ENCODE results near the gene PCDH1. TPM values are rescaled to one million over a fixed set of nuclear protein-coding genes. Genes with fewer than 3 reads are reported as not detected.
A peak's percentile ranks its signal among the peaks of the same experiment; 100 is the strongest.

PCDH1 gene
- total RNA-seq, 4 donors from 2014 or later, result 92.5 to 217 (median 164) TPM

- in situ Hi-C loops (cut with MboI; ENCODE audit: low pct_ligation_motif_present in 1 of 4, low pct_unique_long_range_greater_than_20kb in 1 of 4, low sequenced_read_pairs in 3 of 4), result no loop called here
- H3K4me1 ChIP-seq, result peaks cover 12 to 67% (median 41%) of the 10 kb centered on the region in 4 donors
- intact Hi-C loops (cut with DNase I; ENCODE audit: low total_unique reads), result no loop called here
- 22 to 42% methylated on average over 3 to 14 of the region's 14 CpGs for WGBS, 2 donors (ENCODE audit: low coverage in 1 of 2)
- peak overlapping the region; percentile 82 to 87 (median 86) for H3K27ac ChIP-seq
- DNase-seq, result peak; percentile 90
- no peaks in the 10 kb centered on the region for H3K9me3 ChIP-seq
- peak overlapping the region in 1 of 4 donors; percentile 1 for H3K4me3 ChIP-seq
- TF ChIP-seq CTCF (IDR thresholded peaks at IDR 0.05) (no peak), EP300 (IDR thresholded peaks at IDR 0.05; ENCODE audit: low read depth) (no peak), POLR2A (IDR thresholded peaks at IDR 0.05) (peak; percentile 79), POLR2AphosphoS5 (IDR thresholded peaks at IDR 0.05) (peak in 2 of 3 donors; percentile 80 to 86)
- no peaks in the 10 kb centered on the region for H3K27me3 ChIP-seq
- H3K36me3 ChIP-seq, result no peaks in the 10 kb centered on the region
Observed at GRCh38 chr5:141841378-141842180, 36.6 kb downstream of the PCDH1 start.

DNA sequence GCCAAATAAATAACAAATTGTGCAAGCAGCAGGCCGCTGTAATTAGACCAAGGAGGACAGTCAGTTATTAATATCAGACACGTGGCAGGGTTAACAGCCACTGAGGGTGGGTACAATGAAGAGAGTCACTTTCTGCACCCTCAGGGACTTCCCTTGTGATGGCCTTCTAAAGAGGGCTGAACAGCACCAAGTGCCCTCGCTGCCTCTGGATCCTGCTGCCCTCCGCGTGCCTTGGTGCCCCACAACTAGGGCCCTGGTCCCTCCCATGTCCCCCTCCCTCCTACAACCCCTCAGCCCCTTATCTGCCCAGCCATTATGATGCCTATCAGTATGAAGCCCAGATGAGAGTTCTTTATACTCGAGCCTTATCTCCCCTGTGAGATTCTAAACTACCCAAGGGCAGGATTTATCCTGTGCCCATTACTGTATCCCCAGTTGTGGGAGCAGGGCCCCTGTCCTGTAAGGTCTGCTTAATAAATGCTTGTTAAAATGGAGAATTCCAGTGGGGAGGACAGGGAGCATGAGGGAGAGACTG is 37.3 kb downstream of the PCDH1 start:
- in situ Hi-C loops (cut with MboI; ENCODE audit: low pct_ligation_motif_present in 1 of 4, low pct_unique_long_range_greater_than_20kb in 1 of 4, low sequenced_read_pairs in 3 of 4), result no loop called here
- H3K4me1 ChIP-seq, result peaks cover 12 to 70% (median 37%) of the 10 kb centered on the region in 4 donors
- intact Hi-C loops (cut with DNase I; ENCODE audit: low total_unique reads), result no loop called here
- H3K27me3 ChIP-seq, result no peaks in the 10 kb centered on the region
- no peak for DNase-seq
- peak overlapping the region; percentile 82 to 87 (median 86) for H3K27ac ChIP-seq
- 68 to 100% methylated on average over 1 to 6 of the region's 6 CpGs for WGBS, 2 donors (ENCODE audit: low coverage in 1 of 2)
- no peaks in the 10 kb centered on the region for H3K36me3 ChIP-seq
- no peak for TF ChIP-seq EP300 (IDR thresholded peaks at IDR 0.05; ENCODE audit: low read depth)
- TF ChIP-seq CTCF (IDR thresholded peaks at IDR 0.05), result no peak
- TF ChIP-seq POLR2AphosphoS5 (IDR thresholded peaks at IDR 0.05), result no peak
- no peak for TF ChIP-seq POLR2A (IDR thresholded peaks at IDR 0.05)
- no peaks in the 10 kb centered on the region for H3K9me3 ChIP-seq
- peak overlapping the region in 1 of 4 donors; percentile 1 for H3K4me3 ChIP-seq

DNA sequence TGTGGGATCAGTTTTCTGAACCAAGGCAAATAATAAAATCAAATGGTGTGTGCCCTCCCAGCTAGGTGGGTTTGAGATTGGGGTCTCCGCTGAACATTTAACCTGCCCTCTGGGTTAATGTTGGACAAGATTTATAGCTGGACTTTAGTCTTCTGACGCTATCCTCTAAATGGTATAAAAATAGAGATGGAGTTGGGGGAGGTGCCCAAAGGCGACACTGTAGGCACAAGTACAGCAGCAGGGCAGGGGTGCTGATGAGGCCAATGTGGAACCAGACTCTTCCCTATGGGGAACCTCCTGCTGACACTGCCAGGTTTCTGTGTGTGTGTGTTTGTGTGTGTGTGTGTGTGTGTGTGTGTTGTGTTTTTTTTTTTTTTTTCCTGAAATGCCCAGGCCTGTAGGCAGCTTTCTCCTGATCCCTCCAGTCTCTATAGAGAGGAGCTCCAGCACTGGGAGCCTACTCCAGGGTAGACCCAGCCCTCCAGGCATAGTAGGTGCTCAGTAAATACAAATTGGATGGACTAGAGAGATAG is 37.9 kb downstream of the PCDH1 start:
- intact Hi-C loops (cut with DNase I; ENCODE audit: low total_unique reads), result no loop called here
- peak overlapping the region; percentile 82 to 87 (median 86) for H3K27ac ChIP-seq
- peaks cover 11 to 65% (median 33%) of the 10 kb centered on the region in 4 donors for H3K4me1 ChIP-seq
- DNase-seq, result peak; percentile 72
- no peaks in the 10 kb centered on the region for H3K36me3 ChIP-seq
- no peaks in the 10 kb centered on the region for H3K27me3 ChIP-seq
- 40 to 47% methylated on average over 1 to 3 of the region's 3 CpGs for WGBS, 2 donors (ENCODE audit: low coverage in 1 of 2)
- in situ Hi-C loops (cut with MboI; ENCODE audit: low pct_ligation_motif_present in 1 of 4, low pct_unique_long_range_greater_than_20kb in 1 of 4, low sequenced_read_pairs in 3 of 4), result no loop called here
- peak; percentile 89 for TF ChIP-seq POLR2A (IDR thresholded peaks at IDR 0.05)
- no peak for TF ChIP-seq EP300 (IDR thresholded peaks at IDR 0.05; ENCODE audit: low read depth)
- TF ChIP-seq POLR2AphosphoS5 (IDR thresholded peaks at IDR 0.05), result peak; percentile 68 to 93 (median 92)
- H3K4me3 ChIP-seq, result no peak overlapping the region
- H3K9me3 ChIP-seq, result no peaks in the 10 kb centered on the region

GRCh38 chr5:141839015-141839513 is 39.1 kb downstream of the PCDH1 start:
- Histone ChIP-seq H3K4me3 (no peak overlapping the region), H3K4me1 (peaks cover 9 to 52% (median 26%) of the 10 kb centered on the region in 4 donors), H3K27me3 (no peaks in the 10 kb centered on the region), H3K36me3 (no peaks in the 10 kb centered on the region), H3K9me3 (no peaks in the 10 kb centered on the region), H3K27ac (peak overlapping the region in 1 of 4 donors; percentile 6)
- in situ Hi-C loops (cut with MboI; ENCODE audit: low pct_ligation_motif_present in 1 of 4, low pct_unique_long_range_greater_than_20kb in 1 of 4, low sequenced_read_pairs in 3 of 4) (no loop called here), intact Hi-C loops (cut with DNase I; ENCODE audit: low total_unique reads) (no loop called here)
- no peak for DNase-seq
- no peak for TF ChIP-seq EP300 (IDR thresholded peaks at IDR 0.05; ENCODE audit: low read depth)
- no peak for TF ChIP-seq POLR2AphosphoS5 (IDR thresholded peaks at IDR 0.05)
- TF ChIP-seq POLR2A (IDR thresholded peaks at IDR 0.05), result no peak
- no peak for TF ChIP-seq CTCF (IDR thresholded peaks at IDR 0.05)
- WGBS, 2 donors (ENCODE audit: low coverage in 1 of 2), result 58% methylated on average over 11 of the region's 11 CpGs; no CpG with 5 or more reads in 1 of the 2 donors

Measured in transverse colon (tissue), 4 donors.